Ramos (cell line): Measurements from ENCODE around the gene LTB4R.

ENCODE experiments used
- in situ Hi-C: fragments of 300-500 bp; cut with MboI; formaldehyde crosslinking; loops from one replicate; pipeline ENCODE4 v1.14.3; 2022; ENCODE audit warnings: low sequenced_read_pairs; ENCODE audit not compliant: unreplicated experiment

Gene LTB4R

GRCh38 chr14:24298892-24299254 is 12.4 kb upstream of the LTB4R start:
- in situ Hi-C loops = loop anchor here (5.0 kb wide), 1 partner anchor 57 kb away; the partner anchor contains the start of gene TINF2

DNA sequence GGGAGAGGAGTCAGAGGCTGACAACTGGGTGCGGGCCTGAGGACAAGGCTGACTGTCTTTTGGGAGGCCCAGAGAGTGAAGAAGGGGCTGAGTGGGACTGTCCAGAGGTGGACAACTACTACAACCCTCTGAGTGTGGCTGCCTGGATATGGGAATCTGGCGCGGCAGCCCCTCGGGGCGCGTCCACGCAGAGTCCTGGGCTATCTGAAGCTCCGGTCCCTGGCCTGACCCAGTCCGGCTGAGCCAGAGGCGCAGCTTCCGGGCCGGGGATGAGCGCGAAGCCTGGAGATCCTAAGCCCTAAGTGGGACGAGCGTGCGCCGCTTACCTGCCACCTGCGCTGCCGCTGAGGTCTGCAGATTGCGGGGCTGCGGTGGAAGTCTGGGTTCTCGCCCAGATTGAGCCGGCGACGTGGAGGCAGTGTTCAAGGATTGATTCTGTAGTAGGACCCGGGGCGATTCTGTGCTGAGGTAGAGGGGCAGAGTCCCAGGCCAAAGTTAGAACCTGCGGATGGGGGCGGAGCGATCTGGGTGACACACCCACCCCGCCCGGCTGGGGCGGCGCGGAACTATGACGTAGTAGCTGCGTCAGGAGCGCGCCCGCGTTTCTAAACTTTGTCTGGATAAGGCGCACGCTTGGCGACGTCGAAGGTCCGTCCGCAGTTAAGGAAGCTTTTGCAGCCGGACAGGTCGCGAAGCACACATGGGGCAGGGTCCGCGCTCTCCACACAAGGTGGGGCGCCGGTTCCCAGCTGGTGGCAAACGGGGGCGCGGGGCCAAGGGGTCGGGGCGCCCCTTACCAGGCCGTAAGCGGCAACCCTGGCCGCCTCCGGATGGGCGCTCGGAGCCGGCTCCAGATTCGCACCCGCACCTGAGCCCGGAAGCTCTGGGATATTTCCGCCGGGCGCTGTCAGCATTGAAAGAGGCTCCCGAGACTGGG is 11.8 kb upstream of the LTB4R start, which contains the start of the genes DHRS1 and NOP9:
Gene DHRS1 (minus strand): TSS at position 526 of the 937 bp plus-strand sequence. CDS start 674 bp downstream, outside the sequence.
Gene NOP9 (plus strand): TSS at position 596 of the 937 bp plus-strand sequence. CDS start 105 bp downstream, at position 701.
- in situ Hi-C loops = loop anchor here (5.0 kb wide), 1 partner anchor 57 kb away; the partner anchor contains the start of gene TINF2

GRCh38 chr14:24300326-24300980 is 10.8 kb upstream of the LTB4R start:
- in situ Hi-C loops = no loop called here

- in situ Hi-C loops = no loop called here
Measured at GRCh38 chr14:24304019-24304387, 7.3 kb upstream of the LTB4R start.

GRCh38 chr14:24307156-24307574 is 4.1 kb upstream of the LTB4R start:
- in situ Hi-C loops = no loop called here

DNA sequence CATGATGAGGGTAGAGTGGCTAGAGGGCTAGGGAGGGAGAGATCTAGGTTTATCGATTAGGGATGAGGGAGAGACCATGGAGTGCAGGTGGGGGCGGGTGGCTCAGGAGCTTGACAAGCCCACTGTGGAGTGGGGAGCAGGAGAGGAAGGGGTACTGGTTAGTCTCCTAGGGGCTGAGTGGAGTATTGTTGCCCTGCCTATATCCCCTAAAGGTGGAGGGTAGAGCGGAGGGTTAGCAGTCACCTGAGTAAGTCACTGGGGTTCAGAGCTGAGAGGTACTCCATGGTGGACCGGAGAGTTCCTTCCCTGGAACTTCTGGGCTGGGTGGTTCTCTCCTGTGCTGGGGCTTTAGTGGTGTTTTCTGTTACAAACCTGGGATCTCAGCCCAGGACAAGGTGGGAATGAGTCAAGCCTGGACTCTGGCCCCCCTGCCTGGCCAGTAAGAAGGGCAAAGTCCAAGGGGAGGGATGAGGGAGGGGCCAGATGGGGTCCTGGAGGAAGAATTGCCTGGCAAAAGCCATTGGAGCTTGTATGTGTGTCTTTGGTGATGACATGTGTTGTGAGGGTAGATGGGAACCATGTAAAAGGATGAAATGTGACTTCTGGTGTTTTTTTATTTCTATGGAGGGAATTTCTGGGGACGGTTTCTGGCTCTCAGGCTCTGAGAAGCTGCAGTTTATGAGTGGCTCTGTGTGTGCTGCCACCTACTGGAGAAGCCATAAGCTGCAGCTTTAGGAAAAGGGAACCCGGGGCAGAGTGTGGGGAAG is 3.5 kb upstream of the LTB4R start, which contains the start of gene CIDEB:
Gene CIDEB (minus strand): TSS at position 403 of the 767 bp plus-strand sequence. CDS start 119 bp downstream, at position 284.
- in situ Hi-C loops = no loop called here

GRCh38 chr14:24308342-24309124 is 2.8 kb upstream of the LTB4R start:
- in situ Hi-C loops = no loop called here

DNA sequence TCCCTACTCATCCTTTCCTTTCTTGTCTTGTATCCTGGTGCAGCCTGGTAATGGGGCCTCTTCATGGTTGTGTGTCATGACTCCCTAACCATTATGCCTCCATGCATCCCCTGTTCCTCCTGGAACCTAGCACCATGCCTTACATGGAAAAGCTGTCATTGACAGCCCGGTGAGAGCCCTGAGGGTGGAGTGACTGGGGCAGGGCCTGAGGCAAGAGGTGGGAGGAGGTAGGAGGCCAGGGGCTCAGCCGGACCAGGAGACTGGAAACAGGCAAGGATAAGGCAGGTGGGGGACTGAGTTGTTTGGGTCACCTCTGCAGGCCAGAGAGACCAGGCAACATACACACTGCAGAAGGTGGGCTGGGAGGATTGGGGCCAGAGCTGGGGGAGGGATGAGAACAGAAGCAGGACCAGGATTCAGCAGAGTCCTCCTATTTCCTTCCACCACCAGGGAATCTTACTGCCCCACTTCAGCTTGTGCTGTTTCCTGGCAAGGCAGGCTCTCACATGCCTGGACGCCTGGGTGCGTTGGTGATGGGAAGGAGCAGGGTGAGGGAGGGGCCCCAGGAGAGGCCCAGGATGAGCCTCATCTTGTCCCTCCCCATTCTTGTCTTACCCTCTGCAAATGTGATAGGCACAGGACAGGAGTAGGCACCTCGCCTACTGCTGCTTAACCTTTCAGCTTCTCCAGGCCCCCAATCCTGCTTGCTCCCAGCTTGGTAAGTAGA is 1.6 kb upstream of the LTB4R start, which contains the start of gene LTB4R2:
Gene LTB4R2 (plus strand): TSS at position 603 of the 727 bp plus-strand sequence. CDS start 525 bp downstream, outside the sequence.
- in situ Hi-C loops = no loop called here

DNA sequence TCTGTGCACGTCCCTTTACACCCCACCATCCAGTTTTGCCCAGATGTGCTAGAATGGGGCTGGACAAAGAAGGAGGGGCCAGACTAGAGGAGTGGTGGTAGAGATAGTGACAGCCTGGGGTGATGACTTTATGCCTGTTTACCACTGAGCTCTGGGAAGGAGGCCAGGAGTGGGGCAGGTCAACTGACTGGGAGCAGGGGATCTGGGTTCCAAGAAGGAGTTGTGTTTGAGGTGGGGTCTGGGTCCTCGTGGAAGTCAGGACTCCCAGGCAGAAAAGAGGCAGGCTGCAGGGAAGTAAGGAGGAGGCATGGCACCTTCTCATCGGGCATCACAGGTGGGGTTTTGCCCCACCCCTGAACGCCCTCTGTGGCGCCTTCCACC is 1.0 kb upstream of the LTB4R start:
- in situ Hi-C loops = no loop called here

GRCh38 chr14:24311837-24312615 is 724 bp downstream of the LTB4R start:
- in situ Hi-C loops = no loop called here

DNA sequence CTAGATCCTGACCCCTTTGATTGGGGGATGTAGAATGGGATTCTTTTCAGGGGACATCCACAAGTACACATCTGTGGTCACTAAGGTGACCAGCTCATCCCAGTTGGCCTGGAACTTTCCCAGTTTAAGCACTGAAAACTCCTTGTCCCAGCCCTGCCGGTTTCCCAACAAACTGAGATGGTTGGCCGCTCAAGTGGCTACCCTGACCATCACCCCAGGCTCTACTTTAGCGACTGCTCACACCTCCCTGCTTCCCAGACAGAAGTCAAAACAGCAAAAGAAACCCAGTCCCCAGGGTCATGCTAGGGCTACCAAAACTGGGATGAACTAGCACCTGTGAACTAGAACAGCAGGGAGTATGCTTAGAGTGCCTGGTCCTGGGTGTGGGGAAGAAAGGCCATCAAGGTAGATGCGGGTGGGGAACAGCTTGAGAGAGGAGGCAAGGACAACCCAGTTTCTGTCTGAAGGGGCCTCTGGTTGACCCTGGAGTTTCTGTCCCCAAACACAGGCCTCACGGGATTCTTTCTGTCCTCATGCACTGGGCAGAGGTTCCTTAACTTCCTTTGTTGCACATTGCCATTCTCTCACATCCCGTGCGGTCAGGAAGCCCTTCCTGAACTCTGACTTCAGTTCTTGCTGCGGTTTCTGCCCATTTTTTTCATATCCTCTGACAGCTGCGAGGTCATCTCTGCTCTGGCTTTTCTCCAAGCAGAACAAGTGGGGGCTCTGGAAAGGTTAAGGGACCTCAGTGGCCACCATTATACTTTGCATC is 1.6 kb downstream of the LTB4R start:
- in situ Hi-C loops = no loop called here

- in situ Hi-C loops = no loop called here
Measured at GRCh38 chr14:24313913-24314312, 2.6 kb downstream of the LTB4R start.

- in situ Hi-C loops = no loop called here
Measured at GRCh38 chr14:24314377-24315193, 3.3 kb downstream of the LTB4R start.

GRCh38 chr14:24315243-24315806 is 4.0 kb downstream of the LTB4R start:
- in situ Hi-C loops = no loop called here

DNA sequence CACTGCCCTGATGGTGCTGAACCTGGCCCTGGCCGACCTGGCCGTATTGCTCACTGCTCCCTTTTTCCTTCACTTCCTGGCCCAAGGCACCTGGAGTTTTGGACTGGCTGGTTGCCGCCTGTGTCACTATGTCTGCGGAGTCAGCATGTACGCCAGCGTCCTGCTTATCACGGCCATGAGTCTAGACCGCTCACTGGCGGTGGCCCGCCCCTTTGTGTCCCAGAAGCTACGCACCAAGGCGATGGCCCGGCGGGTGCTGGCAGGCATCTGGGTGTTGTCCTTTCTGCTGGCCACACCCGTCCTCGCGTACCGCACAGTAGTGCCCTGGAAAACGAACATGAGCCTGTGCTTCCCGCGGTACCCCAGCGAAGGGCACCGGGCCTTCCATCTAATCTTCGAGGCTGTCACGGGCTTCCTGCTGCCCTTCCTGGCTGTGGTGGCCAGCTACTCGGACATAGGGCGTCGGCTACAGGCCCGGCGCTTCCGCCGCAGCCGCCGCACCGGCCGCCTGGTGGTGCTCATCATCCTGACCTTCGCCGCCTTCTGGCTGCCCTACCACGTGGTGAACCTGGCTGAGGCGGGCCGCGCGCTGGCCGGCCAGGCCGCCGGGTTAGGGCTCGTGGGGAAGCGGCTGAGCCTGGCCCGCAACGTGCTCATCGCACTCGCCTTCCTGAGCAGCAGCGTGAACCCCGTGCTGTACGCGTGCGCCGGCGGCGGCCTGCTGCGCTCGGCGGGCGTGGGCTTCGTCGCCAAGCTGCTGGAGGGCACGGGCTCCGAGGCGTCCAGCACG is 4.7 kb downstream of the LTB4R start:
- in situ Hi-C loops = no loop called here
